GM19043 (cell line): ENCODE data around the gene TSHZ2.
"Not testable (repeated sequence)": the region's sequence is repeated elsewhere in the genome, so short reads cannot be mapped to it uniquely, and the experiment has no call there.

Source experiments
- ATAC-seq: cut with Tn5 transposase; IDR thresholded peaks from one replicate; pipeline ENCODE4 v1.9.1; 2021; ENCODE audit warnings: low read depth; ENCODE audit not compliant: unreplicated experiment

The TSHZ2 gene

GRCh38 chr20:53425481-53425880 is 453.3 kb downstream of the TSHZ2 start:
- no peak for ATAC-seq

DNA sequence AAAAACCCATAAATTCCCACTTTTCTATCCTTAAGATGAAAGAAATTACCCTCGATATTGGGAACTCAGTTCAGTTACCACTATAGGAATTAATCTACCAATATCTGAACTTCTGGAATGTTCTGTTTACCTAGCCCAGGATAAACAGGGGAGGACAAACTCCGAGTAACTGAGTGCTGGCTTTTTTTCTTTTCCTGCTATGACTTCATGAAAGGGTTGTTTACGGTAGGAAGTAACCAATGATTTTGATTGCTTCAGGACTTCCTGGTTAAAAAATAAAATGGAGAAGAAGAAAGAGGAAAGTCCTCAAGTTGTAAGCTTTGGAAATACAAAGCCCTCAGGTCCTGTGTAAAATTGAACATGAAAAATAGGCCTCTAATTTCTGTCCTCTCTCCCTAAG is 453.8 kb downstream of the TSHZ2 start:
- no peak for ATAC-seq

DNA sequence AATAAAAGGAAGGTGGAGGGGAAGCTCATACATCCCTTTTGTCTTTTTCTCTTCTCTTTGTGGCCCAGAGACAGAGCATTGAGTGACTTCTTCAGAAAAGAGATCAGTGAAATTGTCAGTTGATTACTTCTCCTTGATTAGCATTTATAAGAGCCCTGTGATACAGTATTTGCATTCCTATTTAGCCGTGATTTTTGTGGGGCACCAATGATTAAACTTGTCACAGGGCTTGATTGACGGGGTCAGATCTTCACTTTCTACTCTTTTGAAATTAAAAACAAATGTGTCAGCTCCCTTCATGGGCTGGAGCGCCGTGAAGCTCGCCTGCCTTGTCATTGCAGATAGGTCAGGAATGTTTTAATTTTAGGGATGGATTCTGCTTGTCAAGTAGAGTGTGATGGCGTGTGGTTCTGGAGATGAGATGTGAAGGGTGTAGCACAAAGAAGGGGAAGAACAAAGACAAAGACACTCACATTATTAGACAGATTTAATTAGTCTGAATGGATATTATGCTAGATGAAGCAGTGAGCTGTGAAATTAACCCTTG is 454.7 kb downstream of the TSHZ2 start:
- ATAC-seq: no peak

- no peak for ATAC-seq
Measured at GRCh38 chr20:53427951-53428350, 455.8 kb downstream of the TSHZ2 start.

- ATAC-seq: no peak
Measured at GRCh38 chr20:53428588-53428987, 456.4 kb downstream of the TSHZ2 start.

GRCh38 chr20:53428996-53429395 is 456.8 kb downstream of the TSHZ2 start:
- no peak for ATAC-seq

- ATAC-seq: no peak
Measured at GRCh38 chr20:53434662-53435061, 462.5 kb downstream of the TSHZ2 start.

GRCh38 chr20:53436927-53437326 is 464.8 kb downstream of the TSHZ2 start:
- not testable (repeated sequence) for ATAC-seq

- ATAC-seq: no peak
Measured at GRCh38 chr20:53438368-53438767, 466.2 kb downstream of the TSHZ2 start.

GRCh38 chr20:53439046-53439445 is 466.9 kb downstream of the TSHZ2 start:
- no peak for ATAC-seq

GRCh38 chr20:53439616-53440015 is 467.5 kb downstream of the TSHZ2 start:
- ATAC-seq: no peak

GRCh38 chr20:53444401-53445149 is 472.4 kb downstream of the TSHZ2 start:
- no peak for ATAC-seq

GRCh38 chr20:53445321-53445731 is 473.2 kb downstream of the TSHZ2 start:
- no peak for ATAC-seq

GRCh38 chr20:53445932-53446331 is 473.8 kb downstream of the TSHZ2 start:
- no peak for ATAC-seq

GRCh38 chr20:53447316-53447715 is 475.2 kb downstream of the TSHZ2 start:
- ATAC-seq: no peak

- ATAC-seq: no peak
Measured at GRCh38 chr20:53448426-53448825, 476.3 kb downstream of the TSHZ2 start.

GRCh38 chr20:53448875-53449274 is 476.7 kb downstream of the TSHZ2 start:
- ATAC-seq: no peak

DNA sequence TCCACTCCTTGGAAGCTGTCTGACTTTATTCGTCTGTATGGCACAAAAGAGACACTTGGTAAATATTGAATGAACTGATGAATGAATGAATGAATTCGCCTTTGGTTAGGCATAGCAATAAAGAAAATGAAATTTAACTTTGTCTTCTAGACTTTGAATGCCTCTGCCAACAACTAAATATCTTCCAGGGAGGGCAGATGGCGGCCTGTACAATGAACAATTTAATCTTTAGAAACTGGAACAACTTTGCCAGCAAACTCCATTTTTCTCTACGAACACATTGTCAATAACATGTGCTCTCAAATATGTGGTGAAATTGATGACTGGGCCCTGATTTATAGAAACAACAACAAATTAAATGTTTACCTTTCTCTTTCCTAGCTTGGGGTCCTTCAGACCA is 480.9 kb downstream of the TSHZ2 start:
- no peak for ATAC-seq

GRCh38 chr20:53454675-53455276 is 482.6 kb downstream of the TSHZ2 start:
- ATAC-seq: no peak

DNA sequence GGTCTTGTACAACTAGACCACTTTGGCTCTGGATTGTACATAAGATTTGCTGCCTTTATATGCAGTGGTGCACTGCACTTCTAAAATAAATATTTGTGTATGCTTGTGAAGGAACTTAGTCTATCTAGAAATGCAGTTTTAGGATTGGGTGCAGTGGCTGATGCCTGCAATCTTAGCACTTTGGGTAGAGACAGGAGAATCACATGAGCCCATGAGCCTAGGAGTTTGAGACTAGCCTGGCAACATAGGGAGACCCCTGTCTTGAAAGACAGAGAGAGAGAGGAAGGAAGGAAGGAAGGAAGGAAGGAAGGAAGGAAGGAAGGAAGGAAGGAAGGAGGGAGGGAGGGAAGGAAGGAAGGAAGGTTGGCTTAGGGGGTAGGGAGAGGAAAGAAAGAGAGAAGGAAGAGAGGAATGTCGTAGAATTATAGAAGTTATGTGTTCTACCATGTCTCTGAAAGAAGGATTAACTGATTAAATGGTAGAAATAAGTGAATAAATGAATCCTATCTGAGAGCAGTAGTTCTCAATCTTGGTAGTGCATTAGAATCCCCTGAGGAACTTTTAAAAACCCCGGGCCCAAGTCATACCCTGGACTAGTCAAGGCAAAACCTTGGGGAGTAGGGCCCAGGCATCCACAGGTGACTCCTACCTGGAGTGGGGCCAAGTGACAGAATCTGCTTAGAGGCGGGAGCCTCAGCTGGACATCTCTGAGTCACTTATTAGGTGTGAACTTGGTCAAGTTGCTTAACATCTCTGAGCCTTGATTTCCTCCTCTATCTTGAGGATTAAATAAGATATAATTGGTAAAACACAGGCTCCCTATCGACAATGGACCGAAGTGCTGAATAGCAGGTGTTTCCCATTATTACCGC is 491.2 kb downstream of the TSHZ2 start:
- ATAC-seq: no peak

GRCh38 chr20:53466279-53466678 is 494.1 kb downstream of the TSHZ2 start:
- ATAC-seq: no peak
